Tibial artery (tissue), 4 donors: ENCODE results near the gene PKP4.

Source experiments
- DNase-seq, 2 donors: peaks; one replicate each; pipeline ENCODE4 v3.0.0-alpha.2; 2019
- H3K27ac ChIP-seq, 2 donors: fragments of 200-600 bp; sonication (generic) in 1 of 2; 1 replicate in 1 of 2; 2 replicates in 1 of 2; pipeline ENCODE4 v1.5.1; 2018 to 2019; ENCODE audit warnings: mild to moderate bottlenecking in 1 of 2
- H3K27me3 ChIP-seq, 2 donors: fragments of 200-600 bp; sonication (generic) in 1 of 2; one replicate each; pipeline versions ENCODE4 v1.5.1 to v1.6.0; 2016 to 2019
- H3K36me3 ChIP-seq, 3 donors: fragments of 200-600 bp; sonication (generic) in 2 of 3; one replicate each; pipeline ENCODE4 v1.5.1; 2016 to 2019; ENCODE audit warnings: mild to moderate bottlenecking in 2 of 3
- H3K4me1 ChIP-seq, 4 donors: fragments of 200-600 bp; sonication (generic) in 2 of 4; 1 replicate in 3 of 4; 2 replicates in 1 of 4; pipeline ENCODE4 v1.5.1; 2016 to 2019
- H3K4me3 ChIP-seq, 2 donors: fragments of 200-600 bp; sonication (generic) in 1 of 2; 1 replicate in 1 of 2; 2 replicates in 1 of 2; pipeline ENCODE4 v1.5.1; 2018 to 2019; ENCODE audit warnings: mild to moderate bottlenecking in 2 of 2
- H3K9me3 ChIP-seq, 3 donors: fragments of 200-600 bp; sonication (generic) in 1 of 3; one replicate each; pipeline ENCODE4 v1.5.1; 2016 to 2019
- intact Hi-C: fragments of 100-400 bp; cut with DNase I; formaldehyde crosslinking; loops from one replicate; pipeline ENCODE4 v1.15.0; 2023; ENCODE audit warnings: low total_unique reads
- TF ChIP-seq, protein P1 (sequence below), 2 experiments: fragments of 200-600 bp in 1 of 2; fragments of 450-650 bp in 1 of 2; IDR thresholded peaks; one replicate each; pipeline ENCODE4 v1.5.1; 2017 to 2019; ENCODE audit warnings: antibody characterized with exemption in 2 of 2, mild to moderate bottlenecking in 1 of 2, moderate library complexity in 1 of 2

The PKP4 gene

DNA sequence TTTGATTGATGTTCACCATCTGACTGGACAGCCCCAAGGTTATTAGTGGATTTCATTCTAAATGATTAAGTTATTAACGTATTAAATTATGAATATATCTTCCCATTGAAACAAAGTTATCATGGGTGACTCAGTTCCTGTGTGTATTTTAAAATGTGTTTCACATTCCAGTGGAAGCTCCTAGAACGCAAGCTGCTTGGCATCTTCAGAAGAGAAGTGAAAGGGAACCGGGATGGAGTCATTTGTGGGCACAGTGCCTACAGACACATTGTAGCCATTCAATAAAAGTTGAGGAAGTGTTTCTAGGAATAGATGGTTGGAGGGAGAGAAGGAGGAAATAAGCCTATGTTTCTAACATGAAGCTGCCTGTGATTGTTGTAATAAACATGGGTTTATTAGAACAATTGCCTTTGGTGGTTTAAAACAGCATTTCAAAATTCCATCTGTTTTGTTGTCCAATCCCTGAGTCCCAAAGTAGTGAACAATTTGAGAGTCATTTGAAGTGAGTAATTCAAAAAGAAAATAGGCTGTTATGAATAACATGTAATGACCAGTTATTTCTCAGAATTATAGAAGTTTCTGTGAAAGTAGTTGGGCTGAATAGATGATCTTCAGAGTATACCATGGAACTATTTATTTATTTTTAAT lies 143.5 kb downstream of the PKP4 start:
- Histone ChIP-seq H3K27ac (no peak overlapping the region), H3K4me3 (no peak overlapping the region), H3K36me3 (peaks cover 0 to 6% (median 0%) of the 10 kb centered on the region in 3 donors), H3K27me3 (no peaks in the 10 kb centered on the region), H3K4me1 (peaks cover 0 to 7% (median 2%) of the 10 kb centered on the region in 4 donors), H3K9me3 (no peaks in the 10 kb centered on the region)
- TF ChIP-seq, protein P1, sequence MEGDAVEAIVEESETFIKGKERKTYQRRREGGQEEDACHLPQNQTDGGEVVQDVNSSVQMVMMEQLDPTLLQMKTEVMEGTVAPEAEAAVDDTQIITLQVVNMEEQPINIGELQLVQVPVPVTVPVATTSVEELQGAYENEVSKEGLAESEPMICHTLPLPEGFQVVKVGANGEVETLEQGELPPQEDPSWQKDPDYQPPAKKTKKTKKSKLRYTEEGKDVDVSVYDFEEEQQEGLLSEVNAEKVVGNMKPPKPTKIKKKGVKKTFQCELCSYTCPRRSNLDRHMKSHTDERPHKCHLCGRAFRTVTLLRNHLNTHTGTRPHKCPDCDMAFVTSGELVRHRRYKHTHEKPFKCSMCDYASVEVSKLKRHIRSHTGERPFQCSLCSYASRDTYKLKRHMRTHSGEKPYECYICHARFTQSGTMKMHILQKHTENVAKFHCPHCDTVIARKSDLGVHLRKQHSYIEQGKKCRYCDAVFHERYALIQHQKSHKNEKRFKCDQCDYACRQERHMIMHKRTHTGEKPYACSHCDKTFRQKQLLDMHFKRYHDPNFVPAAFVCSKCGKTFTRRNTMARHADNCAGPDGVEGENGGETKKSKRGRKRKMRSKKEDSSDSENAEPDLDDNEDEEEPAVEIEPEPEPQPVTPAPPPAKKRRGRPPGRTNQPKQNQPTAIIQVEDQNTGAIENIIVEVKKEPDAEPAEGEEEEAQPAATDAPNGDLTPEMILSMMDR (IDR thresholded peaks at IDR 0.05), result no peak
- peak; percentile 43 to 70 for DNase-seq
- intact Hi-C loops, result no loop called here

DNA sequence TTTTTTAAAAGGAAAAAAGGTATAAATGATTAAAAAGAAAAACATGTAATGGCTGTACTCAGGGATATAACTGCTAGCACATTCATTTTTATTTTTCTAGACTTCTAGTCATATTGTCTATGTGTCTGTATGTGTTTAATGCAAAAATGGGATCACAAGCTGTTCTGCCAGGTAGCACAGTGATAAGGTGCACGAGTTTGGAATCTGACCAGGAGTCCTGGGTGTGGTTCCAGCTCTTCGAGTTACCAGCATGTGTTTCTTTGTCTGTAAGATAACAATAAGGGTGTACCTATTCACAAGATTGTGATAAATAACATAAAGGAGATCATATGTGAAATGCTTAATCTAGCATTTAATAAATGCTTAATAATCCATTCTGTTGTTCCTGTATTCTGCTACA lies 145.3 kb downstream of the PKP4 start:
- no peak overlapping the region for H3K4me3 ChIP-seq
- H3K27me3 ChIP-seq, result no peaks in the 10 kb centered on the region
- no peaks in the 10 kb centered on the region for H3K9me3 ChIP-seq
- peaks cover 0 to 7% (median 2%) of the 10 kb centered on the region in 4 donors for H3K4me1 ChIP-seq
- peaks cover 0 to 6% (median 0%) of the 10 kb centered on the region in 3 donors for H3K36me3 ChIP-seq
- TF ChIP-seq, protein P1 (IDR thresholded peaks at IDR 0.05), result no peak
- DNase-seq, result no peak
- no peak overlapping the region for H3K27ac ChIP-seq
- intact Hi-C loops, result no loop called here

DNA sequence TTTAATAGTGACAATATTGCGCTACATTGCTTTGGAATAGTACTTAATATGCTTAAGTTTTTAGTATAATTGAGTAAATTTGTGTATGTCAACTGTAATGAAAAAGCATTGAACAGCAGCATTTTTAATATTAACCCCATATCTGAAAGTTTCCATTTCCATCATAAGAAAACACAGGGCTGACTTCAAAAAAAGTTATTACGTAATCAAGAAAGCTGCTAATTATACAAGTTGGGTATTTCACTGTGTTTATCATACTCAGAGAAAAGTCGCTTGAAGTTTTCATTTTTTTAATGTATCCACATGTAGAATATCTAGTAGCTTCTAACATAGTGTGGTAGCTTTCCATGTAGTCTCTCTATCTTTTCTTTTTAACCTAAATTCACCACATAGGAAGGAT lies 146.5 kb downstream of the PKP4 start:
- H3K4me3 ChIP-seq, result no peak overlapping the region
- no peaks in the 10 kb centered on the region for H3K27me3 ChIP-seq
- peaks cover 0 to 6% (median 0%) of the 10 kb centered on the region in 3 donors for H3K36me3 ChIP-seq
- H3K27ac ChIP-seq, result no peak overlapping the region
- DNase-seq, result no peak
- H3K4me1 ChIP-seq, result peaks cover 0 to 7% (median 2%) of the 10 kb centered on the region in 4 donors
- H3K9me3 ChIP-seq, result no peaks in the 10 kb centered on the region
- intact Hi-C loops, result no loop called here
- TF ChIP-seq, protein P1 (IDR thresholded peaks at IDR 0.05), result no peak

DNA sequence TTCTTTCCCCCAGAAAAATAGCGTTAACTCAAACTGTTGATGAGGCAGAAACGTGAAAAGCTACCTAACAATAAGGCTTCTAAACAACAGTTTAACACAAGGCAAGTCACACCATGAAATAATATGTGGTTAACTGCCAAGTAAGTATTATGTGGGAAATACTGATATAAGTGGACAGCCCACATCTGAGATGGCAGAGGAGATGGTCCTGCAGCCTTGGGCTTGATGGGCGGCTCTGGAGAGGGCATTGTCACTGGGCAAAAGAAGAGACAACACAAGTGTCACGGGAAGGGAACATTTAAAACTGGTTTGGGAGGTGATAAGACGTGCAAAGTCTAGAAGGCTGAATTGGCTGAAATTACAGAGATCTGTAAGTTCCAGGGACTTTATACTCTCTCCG lies 147.2 kb downstream of the PKP4 start:
- Histone ChIP-seq H3K4me1 (peaks cover 0 to 7% (median 2%) of the 10 kb centered on the region in 4 donors), H3K9me3 (no peaks in the 10 kb centered on the region), H3K27ac (no peak overlapping the region), H3K36me3 (peaks cover 0 to 6% (median 0%) of the 10 kb centered on the region in 3 donors), H3K27me3 (no peaks in the 10 kb centered on the region), H3K4me3 (no peak overlapping the region)
- TF ChIP-seq, protein P1 (IDR thresholded peaks at IDR 0.05), result no peak
- no peak for DNase-seq
- intact Hi-C loops, result no loop called here

DNA sequence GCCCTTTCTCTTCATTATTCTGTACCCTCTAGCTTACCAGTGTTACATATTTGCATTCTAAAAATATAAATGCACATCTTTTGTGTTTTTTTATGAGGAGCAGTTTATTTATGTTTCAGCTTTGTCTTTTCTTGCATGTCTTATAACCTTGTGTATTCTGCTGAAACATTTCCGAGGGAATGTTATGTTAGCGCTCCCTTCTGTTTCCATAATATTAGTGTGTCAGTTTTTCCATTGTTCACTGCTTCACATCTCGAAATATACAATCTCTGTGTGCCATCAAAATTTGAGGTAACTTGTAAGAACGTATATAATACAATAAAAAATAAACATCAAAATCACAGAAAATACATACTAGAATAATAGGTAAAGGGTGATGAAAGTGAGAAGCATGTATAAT lies 153.3 kb downstream of the PKP4 start:
- Histone ChIP-seq H3K4me3 (no peak overlapping the region), H3K36me3 (no peaks in the 10 kb centered on the region), H3K9me3 (no peaks in the 10 kb centered on the region), H3K4me1 (no peaks in the 10 kb centered on the region), H3K27me3 (no peaks in the 10 kb centered on the region), H3K27ac (no peak overlapping the region)
- TF ChIP-seq, protein P1 (IDR thresholded peaks at IDR 0.05), result no peak
- intact Hi-C loops, result no loop called here
- DNase-seq, result no peak
